CD4-positive, alpha-beta T cell (primary cell): Measurements from ENCODE around the gene MSANTD1. TPM values are rescaled to one million over a fixed set of nuclear protein-coding genes. Genes with fewer than 3 reads are reported as not detected.

ENCODE experiments used
- ATAC-seq: fragments of 200-7000 bp; cut with Tn5 transposase; one replicate; pipeline ENCODE4 v1.10.0; 2022; ENCODE audit warnings: mild to moderate bottlenecking; ENCODE audit not compliant: poor library complexity
- CTCF ChIA-PET: fragments of 350-600 bp; sonication (Branson Sonifier 250); formaldehyde crosslinking; loops from one replicate; lab custom pipeline; 2021; ENCODE audit warnings: antibody characterized with exemption, inconsistent platforms; lab: Charles Lee
- POLR2A ChIA-PET: fragments of 350-600 bp; sonication (Branson Sonifier 250); formaldehyde crosslinking; loops from one replicate; lab custom pipeline; 2021; ENCODE audit warnings: antibody characterized with exemption, inconsistent platforms; lab: Charles Lee
- DNase-seq, 14 experiments: peaks; one replicate each; pipeline ENCODE4 v3.0.0-alpha.2; 2013 to 2020; ENCODE audit warnings: mixed read lengths in 2 of 14
- H3K27ac ChIP-seq, 2 donors: one replicate each; pipeline versions ENCODE4 v1.5.1 to v1.7.0; 2013; ENCODE audit warnings: low read length in 2 of 2, low read depth in 1 of 2, mild to moderate bottlenecking in 1 of 2
- H3K27me3 ChIP-seq, 2 experiments: 1 replicate in 1 of 2; 2 replicates in 1 of 2; pipeline versions ENCODE4 v1.6.1 to v1.7.0; 2013; ENCODE audit warnings: low read length in 2 of 2, control low read depth in 1 of 2, mild to moderate bottlenecking in 1 of 2, moderate library complexity in 1 of 2; ENCODE audit not compliant: insufficient read depth in 2 of 2, control insufficient read depth in 1 of 2
- H3K36me3 ChIP-seq: one replicate; pipeline ENCODE4 v1.6.1; 2013; ENCODE audit warnings: low read length, control low read depth; ENCODE audit not compliant: insufficient read depth
- H3K4me1 ChIP-seq: one replicate; pipeline ENCODE4 v1.6.1; 2013; ENCODE audit warnings: low read length, control low read depth; ENCODE audit not compliant: insufficient read depth
- H3K4me3 ChIP-seq: one replicate; pipeline ENCODE4 v1.5.1; 2013; ENCODE audit warnings: mild to moderate bottlenecking, low read length, moderate library complexity
- H3K9me3 ChIP-seq, 2 experiments: 1 replicate in 1 of 2; 2 replicates in 1 of 2; pipeline versions ENCODE4 v1.6.1 to v1.7.0; 2013; ENCODE audit warnings: low read length in 2 of 2, mild to moderate bottlenecking in 2 of 2, control low read depth in 1 of 2, moderate library complexity in 1 of 2; ENCODE audit not compliant: control insufficient read depth in 1 of 2, insufficient read depth in 1 of 2
- H3K27ac Mint-ChIP-seq: one replicate; pipeline ENCODE4 v1.8.0; 2020; ENCODE audit warnings: mixed read lengths
- H3K27me3 Mint-ChIP-seq: one replicate; pipeline ENCODE4 v1.8.0; 2021; ENCODE audit warnings: mixed read lengths
- H3K36me3 Mint-ChIP-seq: one replicate; pipeline ENCODE4 v1.8.0; 2021; ENCODE audit warnings: low read depth, mixed read lengths
- H3K4me1 Mint-ChIP-seq: one replicate; pipeline ENCODE4 v1.8.0; 2021; ENCODE audit warnings: low read depth, mixed read lengths
- H3K4me3 Mint-ChIP-seq: one replicate; pipeline ENCODE4 v1.8.0; 2020; ENCODE audit warnings: mild to moderate bottlenecking, mixed read lengths
- H3K9me3 Mint-ChIP-seq: one replicate; pipeline ENCODE4 v1.8.0; 2020; ENCODE audit warnings: mixed read lengths
- CTCF ChIP-seq: fragments of 200-600 bp; IDR thresholded peaks from one replicate; pipeline ENCODE4 v1.8.0; 2022; ENCODE audit warnings: antibody characterized with exemption, mild to moderate bottlenecking
- intact Hi-C, 2 experiments: fragments of 100-400 bp; cut with DNase I in 1 of 2; cut with micrococcal nuclease in 1 of 2; formaldehyde crosslinking; loops; one replicate each; pipeline versions ENCODE4 v1.15.1 to v1.9.0; 2023 to 2025; cut with DNase I, micrococcal nuclease
- total RNA-seq, 174 experiments: library from RNA in 2 of 174; stranded (reverse) in 2 of 174; gene quantifications; one replicate each; pipeline ENCODE4 v1.2.3 and lab custom pipeline; 2021 to 2026

MSANTD1 gene
- total RNA-seq, 2 experiments from 2014 or later: 0.67 to 0.74 TPM

DNA sequence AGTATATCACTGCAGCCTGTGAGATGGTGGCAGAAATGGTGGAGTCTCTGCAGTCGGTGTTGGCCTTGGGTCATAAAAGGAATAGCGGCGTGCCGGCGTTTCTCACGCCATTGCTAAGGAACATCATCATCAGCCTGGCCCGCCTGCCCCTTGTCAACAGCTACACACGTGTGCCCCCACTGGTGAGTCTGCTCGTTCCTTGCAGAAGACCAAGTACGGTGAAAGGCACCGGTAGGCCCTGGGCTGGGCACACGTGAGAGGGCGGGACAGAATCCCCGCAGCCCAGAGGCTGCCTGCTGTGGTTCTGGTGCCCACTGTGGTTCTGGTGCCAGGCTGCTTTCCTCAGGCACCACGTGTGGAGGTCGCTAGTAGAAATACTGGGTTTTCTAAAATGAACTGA is 31.2 kb upstream of the MSANTD1 start:
- no peak for DNase-seq
- ChIA-PET CTCF (no interaction called here), POLR2A (no interaction called here)
- Histone ChIP-seq H3K27me3 (no peaks in the 10 kb centered on the region), H3K36me3 (peaks cover 88% of the 10 kb centered on the region), H3K4me1 (no peaks in the 10 kb centered on the region), H3K9me3 (no peaks in the 10 kb centered on the region), H3K27ac (no peak overlapping the region), H3K4me3 (no peak overlapping the region)
- TF ChIP-seq CTCF: no peak
- Mint-ChIP-seq H3K36me3 (peaks cover 97% of the 10 kb centered on the region), H3K4me3 (no peak overlapping the region), H3K9me3 (no peaks in the 10 kb centered on the region), H3K27ac (no peak overlapping the region), H3K4me1 (peaks cover 4% of the 10 kb centered on the region), H3K27me3 (no peaks in the 10 kb centered on the region)
- no peak for ATAC-seq
- intact Hi-C loops: no loop called here

DNA sequence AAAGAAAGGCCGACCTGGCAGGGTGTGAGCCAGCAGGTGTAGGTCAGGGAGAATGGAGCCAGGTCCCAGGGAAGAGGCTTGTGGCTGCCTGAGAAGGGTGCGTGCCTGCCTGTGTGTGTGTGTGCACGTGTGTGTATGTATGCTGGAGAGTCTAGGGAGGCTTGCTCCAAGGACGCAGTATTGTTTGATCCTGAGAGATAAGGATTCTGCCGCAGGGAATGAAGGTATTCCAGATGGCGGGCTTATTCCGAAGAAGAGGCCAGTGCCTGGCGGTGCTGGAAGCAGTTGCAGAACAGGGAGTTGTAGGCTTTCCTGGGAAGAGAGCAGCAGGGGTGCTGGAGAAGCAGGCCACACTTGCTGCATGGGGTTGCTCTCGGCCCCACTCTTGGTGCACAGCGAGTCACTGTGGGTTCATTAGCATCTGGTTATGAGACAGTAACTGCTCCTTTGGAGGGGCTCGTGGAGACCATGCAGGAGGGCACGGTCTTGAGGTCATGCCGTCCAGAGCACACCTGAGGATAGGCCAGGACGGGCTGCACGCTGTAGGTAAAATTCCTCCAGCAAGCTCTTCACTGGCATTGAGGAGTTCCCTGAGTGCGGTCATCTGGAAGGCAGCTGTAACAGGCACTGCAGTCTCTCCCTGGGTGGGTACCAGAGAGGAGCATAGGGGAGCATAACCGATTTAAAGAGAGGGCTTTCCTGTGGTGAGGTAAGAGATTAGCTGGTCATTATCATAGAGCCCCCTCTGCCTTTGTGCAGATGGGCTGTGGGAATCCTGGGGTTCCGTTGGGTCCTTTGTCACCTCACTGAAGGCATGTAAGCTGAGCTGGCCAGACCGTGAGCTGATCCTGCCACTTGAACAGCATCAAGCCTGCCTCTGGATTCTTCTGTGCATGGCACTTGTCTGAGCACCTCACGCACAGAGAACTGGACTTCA is 29.9 kb upstream of the MSANTD1 start:
- Histone ChIP-seq H3K4me1 (no peaks in the 10 kb centered on the region), H3K27ac (no peak overlapping the region), H3K36me3 (peaks cover 88% of the 10 kb centered on the region), H3K4me3 (no peak overlapping the region), H3K27me3 (no peaks in the 10 kb centered on the region), H3K9me3 (no peaks in the 10 kb centered on the region)
- H3K36me3 Mint-ChIP-seq: peaks cover 97% of the 10 kb centered on the region
- intact Hi-C loops: no loop called here
- DNase-seq: no peak
- H3K27me3 Mint-ChIP-seq: no peaks in the 10 kb centered on the region
- TF ChIP-seq CTCF: no peak
- no peak for ATAC-seq
- peaks cover 4% of the 10 kb centered on the region for H3K4me1 Mint-ChIP-seq
- no peaks in the 10 kb centered on the region for H3K9me3 Mint-ChIP-seq
- ChIA-PET POLR2A (interaction anchor here (1.8 kb wide), 1 partner anchor 16 kb away, joined by 4 read pairs; no protein-coding TSS in a partner anchor), CTCF (no interaction called here)
- no peak overlapping the region for H3K27ac Mint-ChIP-seq
- no peak overlapping the region for H3K4me3 Mint-ChIP-seq

DNA sequence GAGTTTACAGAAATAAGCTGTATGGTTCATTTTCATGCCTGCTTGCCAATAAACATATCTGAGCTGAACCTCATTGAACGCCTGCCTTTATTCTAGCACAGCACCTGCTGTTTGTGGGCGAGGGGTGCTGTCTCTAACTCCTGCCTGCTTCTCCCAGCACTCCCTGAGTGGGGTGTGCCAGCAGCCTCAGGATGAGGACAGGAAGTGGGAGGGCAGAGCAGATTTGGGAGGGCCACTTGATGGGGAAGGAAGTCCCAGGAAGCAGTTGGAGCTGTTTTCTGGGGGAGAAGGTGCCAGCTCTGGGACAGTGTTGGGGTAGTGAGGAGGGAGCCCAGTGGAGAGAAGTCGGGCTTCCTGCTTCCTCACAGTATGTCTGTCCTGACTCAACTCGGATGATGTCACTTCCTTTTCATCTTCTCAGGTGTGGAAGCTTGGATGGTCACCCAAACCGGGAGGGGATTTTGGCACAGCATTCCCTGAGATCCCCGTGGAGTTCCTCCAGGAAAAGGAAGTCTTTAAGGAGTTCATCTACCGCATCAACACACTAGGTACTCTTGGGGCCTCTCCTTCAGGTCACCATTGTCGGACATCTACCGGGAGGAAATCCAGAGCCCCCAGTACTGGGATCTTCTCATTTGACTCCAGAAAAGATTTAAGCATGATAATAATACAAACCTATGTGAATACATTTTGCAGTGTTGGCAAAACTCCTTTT is 29.0 kb upstream of the MSANTD1 start:
- POLR2A ChIA-PET: interaction anchor here (1.8 kb wide), 1 partner anchor 17 kb away, joined by 4 read pairs; no protein-coding TSS in a partner anchor
- no peaks in the 10 kb centered on the region for H3K4me1 ChIP-seq
- no peak overlapping the region for H3K27ac Mint-ChIP-seq

More for the DNA sequence above, 29.0 kb upstream of the MSANTD1 start:
- Histone ChIP-seq H3K27me3 (no peaks in the 10 kb centered on the region), H3K27ac (no peak overlapping the region), H3K9me3 (no peaks in the 10 kb centered on the region), H3K4me3 (no peak overlapping the region), H3K36me3 (peaks cover 91% of the 10 kb centered on the region)
- ATAC-seq (no peak), DNase-seq (no peak)
- no peaks in the 10 kb centered on the region for H3K9me3 Mint-ChIP-seq
- no peak overlapping the region for H3K4me3 Mint-ChIP-seq
- CTCF ChIA-PET: no interaction called here
- no peaks in the 10 kb centered on the region for H3K27me3 Mint-ChIP-seq
- H3K36me3 Mint-ChIP-seq: peaks cover 97% of the 10 kb centered on the region
- H3K4me1 Mint-ChIP-seq: peaks cover 4% of the 10 kb centered on the region
- intact Hi-C loops: no loop called here
- no peak for TF ChIP-seq CTCF
